ENCODE data around the gene ACLY.

The ACLY gene

GRCh38 chr17:41824086-41824485 lies 94.7 kb downstream of the ACLY start:
- DNase-seq: no peak

DNA sequence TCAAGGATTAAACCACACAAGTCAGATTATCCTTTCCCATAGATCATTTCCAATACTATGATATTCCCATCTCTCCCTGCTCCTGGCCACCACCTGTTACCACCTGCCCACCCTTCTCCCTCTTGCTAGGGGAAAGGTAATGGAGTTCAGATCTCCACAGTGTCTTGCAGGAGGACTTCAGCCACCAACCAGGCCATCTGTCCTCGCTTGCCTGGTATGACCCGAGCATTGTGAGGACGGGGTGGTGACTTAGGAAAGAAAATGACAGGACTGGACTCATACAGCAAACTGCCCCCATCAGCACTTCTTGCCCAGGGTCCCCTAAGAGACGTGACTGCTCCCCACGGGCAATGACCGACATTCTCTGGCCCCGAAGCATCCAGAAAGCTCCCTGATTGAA lies 95.2 kb downstream of the ACLY start:
- no peak for DNase-seq

DNA sequence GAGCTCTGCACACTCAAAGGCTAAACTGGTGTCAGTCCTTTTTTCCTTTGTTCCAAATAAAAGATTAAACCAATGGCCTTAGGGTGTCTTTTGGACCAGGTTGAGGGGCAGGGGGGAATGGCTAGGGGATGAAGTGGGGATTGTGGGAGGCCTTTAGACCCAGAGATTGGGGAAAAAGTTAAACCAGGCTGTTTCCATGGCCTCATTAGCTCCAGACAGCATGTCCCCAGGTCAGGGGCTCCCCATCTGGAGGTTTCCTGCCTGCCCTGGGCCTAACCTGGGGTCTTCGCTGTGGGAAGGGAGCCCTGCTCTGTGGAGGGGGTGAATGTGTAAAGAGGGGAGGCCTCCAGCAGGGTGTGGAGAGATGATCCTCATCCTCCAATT lies 95.6 kb downstream of the ACLY start:
- DNase-seq: no peak

DNA sequence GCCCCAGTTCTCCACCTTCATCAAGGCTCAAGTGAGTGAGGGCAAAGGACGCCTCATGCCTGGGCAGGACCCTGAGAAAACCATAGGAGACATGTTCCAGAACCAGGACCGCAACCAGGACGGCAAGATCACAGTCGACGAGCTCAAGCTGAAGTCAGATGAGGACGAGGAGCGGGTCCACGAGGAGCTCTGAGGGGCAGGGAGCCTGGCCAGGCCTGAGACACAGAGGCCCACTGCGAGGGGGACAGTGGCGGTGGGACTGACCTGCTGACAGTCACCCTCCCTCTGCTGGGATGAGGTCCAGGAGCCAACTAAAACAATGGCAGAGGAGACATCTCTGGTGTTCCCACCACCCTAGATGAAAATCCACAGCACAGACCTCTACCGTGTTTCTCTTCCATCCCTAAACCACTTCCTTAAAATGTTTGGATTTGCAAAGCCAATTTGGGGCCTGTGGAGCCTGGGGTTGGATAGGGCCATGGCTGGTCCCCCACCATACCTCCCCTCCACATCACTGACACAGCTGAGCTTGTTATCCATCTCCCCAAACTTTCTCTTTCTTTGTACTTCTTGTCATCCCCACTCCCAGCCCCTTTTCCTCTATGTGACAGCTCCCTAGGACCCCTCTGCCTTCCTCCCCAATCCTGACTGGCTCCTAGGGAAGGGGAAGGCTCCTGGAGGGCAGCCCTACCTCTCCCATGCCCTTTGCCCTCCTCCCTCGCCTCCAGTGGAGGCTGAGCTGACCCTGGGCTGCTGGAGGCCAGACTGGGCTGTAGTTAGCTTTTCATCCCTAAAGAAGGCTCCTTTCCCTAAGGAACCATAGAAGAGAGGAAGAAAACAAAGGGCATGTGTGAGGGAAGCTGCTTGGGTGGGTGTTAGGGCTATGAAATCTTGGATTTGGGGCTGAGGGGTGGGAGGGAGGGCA lies 96.3 kb downstream of the ACLY start:
- no peak for DNase-seq

DNA sequence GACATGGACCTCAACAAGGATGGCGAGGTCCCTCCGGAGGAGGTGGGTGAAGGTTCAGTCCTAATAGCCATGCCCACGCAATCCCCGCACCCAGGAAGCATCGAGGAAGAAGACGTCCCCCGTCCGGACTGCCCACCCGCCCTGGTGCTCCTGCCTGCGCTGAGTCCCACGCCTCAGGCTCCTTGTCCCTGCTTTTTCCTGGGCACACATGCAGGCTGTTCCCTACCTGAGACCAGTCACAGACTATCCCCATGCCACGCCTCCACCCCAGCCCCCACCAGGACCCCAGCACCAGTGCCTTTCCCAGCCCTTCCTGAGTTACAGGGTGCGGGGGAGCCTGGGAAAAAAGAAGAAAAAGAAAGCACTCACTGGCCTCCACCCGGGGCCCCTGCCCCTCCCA lies 97.0 kb downstream of the ACLY start:
- DNase-seq: no peak

- DNase-seq: no peak
These were observed 100.7 kb downstream of the ACLY start for GRCh38 chr17:41818024-41818423.

Data from stimulated activated CD4-positive, alpha-beta T cell treated with anti-CD3 and anti-CD28 coated beads, Interleukin-12 subunit alpha, Interleukin-12 subunit beta, amount 100 ng/mL, for 4 hours (primary cell).